Panc1 (cell line): ENCODE data around the gene LYST.

ENCODE experiments used
- CTCF ChIP-seq: fragments of 450-650 bp; IDR thresholded peaks from 2 replicates; pipeline ENCODE4 v1.5.1; 2017; ENCODE audit warnings: mild to moderate bottlenecking
- REST ChIP-seq, 2 experiments: IDR thresholded peaks; 2 replicates each; pipeline ENCODE4 v1.6.1; 2011 to 2012; ENCODE audit warnings: low read depth in 2 of 2, control low read depth in 1 of 2, low read length in 1 of 2, mild to moderate bottlenecking in 1 of 2, moderate library complexity in 1 of 2; ENCODE audit not compliant: insufficient read depth in 1 of 2
- SIN3A ChIP-seq: IDR thresholded peaks from 2 replicates; pipeline ENCODE4 v1.6.1; 2012; ENCODE audit warnings: low read depth, mild to moderate bottlenecking, low read length, moderate library complexity, borderline replicate concordance; ENCODE audit not compliant: insufficient read depth

GRCh38 chr1:235726557-235726956, 140.1 kb downstream of the LYST start:
- no peak for TF ChIP-seq CTCF
- TF ChIP-seq SIN3A, result no peak
- no peak for TF ChIP-seq REST (IDR thresholded peaks at IDR 0.05; ENCODE audit: insufficient read depth in 1 of 2, low read depth in 2 of 2, low read length in 1 of 2)
